ENCODE measurements around the gene IFT122. TPM values are rescaled to one million over a fixed set of nuclear protein-coding genes. Genes with fewer than 3 reads are reported as not detected.
"Not testable (repeated sequence)": the region's sequence is repeated elsewhere in the genome, so short reads cannot be mapped to it uniquely, and the experiment has no call there.

Gene IFT122
- total and polyA plus RNA-seq, 5 donors from 2014 or later, result 2.5 to 19.3 (median 4.6) TPM

DNA sequence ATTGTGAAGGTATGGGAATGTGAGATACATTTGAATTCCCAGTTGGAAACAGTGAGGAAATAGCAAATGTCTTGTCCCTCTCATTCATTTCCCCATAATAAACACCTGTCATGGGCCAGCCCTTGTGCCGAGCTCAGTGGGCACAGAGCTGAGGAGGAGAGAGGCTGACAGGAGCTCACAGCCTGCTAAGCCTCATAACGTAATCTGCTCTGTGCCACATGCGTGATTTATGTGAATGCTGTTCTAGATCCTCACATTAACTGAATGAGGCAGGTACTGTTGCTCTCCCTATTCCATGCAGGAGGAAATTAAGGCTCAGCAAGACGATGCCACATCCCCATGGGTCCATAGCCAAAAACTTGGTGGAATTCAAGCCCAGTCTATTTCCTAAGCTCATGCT lies 53.2 kb downstream of the IFT122 start:
- no peaks in the 10 kb centered on the region for H3K9me3 Mint-ChIP-seq
- H3K27me3 ChIP-seq (ENCODE audit: control insufficient read depth, insufficient read depth, low read length), result no peaks in the 10 kb centered on the region
- no peaks in the 10 kb centered on the region for H3K4me1 ChIP-seq (ENCODE audit: control insufficient read depth, insufficient read depth, low read length, poor library complexity, severe bottlenecking)
- H3K9me3 ChIP-seq (ENCODE audit: control insufficient read depth in 2 of 2, low read length in 2 of 2), result no peaks in the 10 kb centered on the region
- peaks cover 5% of the 10 kb centered on the region for H3K36me3 ChIP-seq (ENCODE audit: control insufficient read depth, insufficient read depth, low read length)
- peaks cover 38% of the 10 kb centered on the region for H3K36me3 Mint-ChIP-seq
- DNase-seq, result no peak
- no peak overlapping the region for H3K27ac ChIP-seq (ENCODE audit: insufficient read depth, low read length, poor library complexity, severe bottlenecking)
- H3K4me3 ChIP-seq (ENCODE audit: low read depth, low read length), result no peak overlapping the region
- H3K4me1 Mint-ChIP-seq, result no peaks in the 10 kb centered on the region
- H3K27ac Mint-ChIP-seq, result peak overlapping the region in 1 of 3 donors; percentile 57
- H3K4me3 Mint-ChIP-seq, result no peak overlapping the region
- no peaks in the 10 kb centered on the region for H3K27me3 Mint-ChIP-seq
- ATAC-seq (ENCODE audit: low read depth in 2 of 2), result no peak

GRCh38 chr3:129494499-129494898 lies 54.5 kb downstream of the IFT122 start:
- peak overlapping the region in 1 of 3 donors; percentile 36 for H3K27ac Mint-ChIP-seq
- not testable (repeated sequence) for H3K4me3 Mint-ChIP-seq; H3K4me3 ChIP-seq (ENCODE audit: low read depth, low read length); H3K27ac ChIP-seq (ENCODE audit: insufficient read depth, low read length, poor library complexity, severe bottlenecking); H3K36me3 ChIP-seq (ENCODE audit: control insufficient read depth, insufficient read depth, low read length); ATAC-seq (ENCODE audit: low read depth in 2 of 2); H3K9me3 Mint-ChIP-seq; H3K27me3 Mint-ChIP-seq; H3K4me1 Mint-ChIP-seq; H3K9me3 ChIP-seq (ENCODE audit: control insufficient read depth in 2 of 2, low read length in 2 of 2); H3K27me3 ChIP-seq (ENCODE audit: control insufficient read depth, insufficient read depth, low read length); H3K4me1 ChIP-seq (ENCODE audit: control insufficient read depth, insufficient read depth, low read length, poor library complexity, severe bottlenecking); DNase-seq
- peaks cover 33% of the 10 kb centered on the region for H3K36me3 Mint-ChIP-seq

DNA sequence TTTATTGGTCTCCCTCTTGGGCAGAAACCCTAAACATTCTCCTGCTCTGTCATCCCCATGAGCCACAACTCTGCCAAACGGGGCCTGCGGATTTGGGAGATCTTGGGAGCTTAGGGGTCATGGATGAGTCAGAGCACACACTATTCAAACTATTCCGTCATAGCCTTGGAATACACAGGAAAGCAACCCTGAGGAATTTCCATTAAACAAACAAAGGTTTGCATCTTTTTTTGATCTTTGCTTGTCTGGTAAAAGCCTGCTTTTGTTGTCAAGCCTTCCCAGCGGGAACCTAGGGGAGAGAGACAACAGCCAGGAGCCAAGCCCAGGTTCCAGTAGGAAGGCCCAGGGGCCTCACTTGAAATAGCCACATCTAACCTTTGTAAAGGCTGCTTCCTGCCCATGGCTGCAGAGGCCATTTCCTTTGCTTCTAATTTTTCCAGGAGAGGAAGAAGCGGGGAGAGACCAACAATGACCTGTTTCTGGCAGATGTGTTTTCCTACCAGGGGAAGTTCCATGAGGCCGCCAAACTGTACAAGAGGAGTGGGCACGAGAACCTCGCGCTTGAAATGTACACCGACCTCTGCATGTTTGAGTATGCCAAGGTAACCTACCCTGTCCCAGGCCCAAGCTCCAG lies 55.1 kb downstream of the IFT122 start:
- Mint-ChIP-seq H3K27ac (peak overlapping the region in 1 of 3 donors; percentile 36), H3K36me3 (peaks cover 33% of the 10 kb centered on the region)
- H3K36me3 ChIP-seq (ENCODE audit: control insufficient read depth, insufficient read depth, low read length); H3K4me1 ChIP-seq (ENCODE audit: control insufficient read depth, insufficient read depth, low read length, poor library complexity, severe bottlenecking); H3K9me3 ChIP-seq (ENCODE audit: control insufficient read depth in 2 of 2, low read length in 2 of 2); H3K9me3 Mint-ChIP-seq; H3K4me3 ChIP-seq (ENCODE audit: low read depth, low read length); H3K27me3 ChIP-seq (ENCODE audit: control insufficient read depth, insufficient read depth, low read length); H3K27ac ChIP-seq (ENCODE audit: insufficient read depth, low read length, poor library complexity, severe bottlenecking); H3K27me3 Mint-ChIP-seq; H3K4me3 Mint-ChIP-seq; DNase-seq; ATAC-seq (ENCODE audit: low read depth in 2 of 2); H3K4me1 Mint-ChIP-seq: not testable (repeated sequence)

DNA sequence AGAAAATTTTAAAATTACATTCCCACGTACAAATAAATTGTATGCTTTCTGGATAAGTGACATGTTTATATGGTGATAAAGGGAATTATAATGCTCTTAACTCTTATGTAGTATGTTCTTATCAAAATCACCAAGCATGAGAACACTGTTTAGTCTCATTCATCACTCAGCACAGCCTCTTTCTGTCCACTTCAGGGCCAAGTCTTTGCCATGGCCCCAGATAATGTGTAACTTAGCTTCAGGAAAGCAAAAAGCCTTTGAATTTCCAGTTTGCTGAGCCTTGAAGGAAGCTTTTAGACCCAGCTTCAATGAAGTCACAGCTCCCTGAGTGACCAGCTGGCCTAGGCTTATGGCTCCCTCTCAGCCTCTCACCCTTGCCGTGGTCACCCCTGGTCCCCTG lies 57.9 kb downstream of the IFT122 start:
- H3K4me3 ChIP-seq (ENCODE audit: low read depth, low read length); DNase-seq; H3K4me3 Mint-ChIP-seq; H3K9me3 ChIP-seq (ENCODE audit: control insufficient read depth in 2 of 2, low read length in 2 of 2); H3K36me3 ChIP-seq (ENCODE audit: control insufficient read depth, insufficient read depth, low read length); ATAC-seq (ENCODE audit: low read depth in 2 of 2); H3K27me3 ChIP-seq (ENCODE audit: control insufficient read depth, insufficient read depth, low read length); H3K4me1 Mint-ChIP-seq; H3K27me3 Mint-ChIP-seq; H3K27ac ChIP-seq (ENCODE audit: insufficient read depth, low read length, poor library complexity, severe bottlenecking); H3K4me1 ChIP-seq (ENCODE audit: control insufficient read depth, insufficient read depth, low read length, poor library complexity, severe bottlenecking); H3K9me3 Mint-ChIP-seq: not testable (repeated sequence)
- H3K27ac Mint-ChIP-seq, result peak overlapping the region in 1 of 3 donors; percentile 67
- peaks cover 41% of the 10 kb centered on the region for H3K36me3 Mint-ChIP-seq

DNA sequence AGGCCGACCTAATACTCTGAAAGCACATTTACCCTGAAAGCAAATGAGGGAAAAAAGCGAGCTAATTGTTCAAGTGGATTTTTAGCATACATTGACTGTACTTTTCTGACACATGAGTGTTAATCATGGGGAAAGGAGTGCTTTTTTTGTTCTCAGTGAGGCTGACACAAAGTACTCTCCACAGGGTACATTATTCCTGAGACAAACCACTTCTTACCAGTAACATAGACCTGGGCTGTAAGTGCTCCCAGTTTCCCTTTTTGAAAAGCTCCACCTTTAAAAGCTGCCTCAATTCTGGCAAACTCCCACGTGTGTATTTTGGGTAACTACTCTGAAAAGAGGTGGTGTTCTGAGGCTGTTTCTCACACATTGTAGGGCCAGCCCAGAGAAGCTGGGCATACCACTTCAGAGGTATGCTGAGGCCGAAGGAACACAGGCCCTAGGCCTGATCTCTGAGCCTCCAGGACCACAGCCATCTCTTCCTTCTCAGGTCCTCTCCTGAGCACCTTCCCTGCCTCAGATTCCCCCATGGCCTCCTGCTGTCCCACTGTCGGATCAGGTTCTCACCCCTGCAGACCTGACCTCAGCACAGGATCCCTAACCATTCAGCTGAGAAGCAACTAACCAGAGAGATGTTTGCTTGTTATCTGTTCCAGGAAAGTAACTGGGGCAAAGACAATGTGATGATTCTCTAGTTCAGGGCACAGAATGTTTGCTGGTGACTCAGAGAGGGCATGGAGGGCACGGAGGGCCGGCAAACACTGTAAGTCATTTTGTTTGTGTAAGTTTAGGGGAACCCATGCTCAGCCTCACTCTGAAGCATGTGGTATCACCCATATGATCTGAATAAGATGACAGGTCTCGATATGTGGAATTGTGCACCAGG lies 58.8 kb downstream of the IFT122 start:
- not testable (repeated sequence) for H3K27ac ChIP-seq (ENCODE audit: insufficient read depth, low read length, poor library complexity, severe bottlenecking); H3K27me3 Mint-ChIP-seq; H3K4me3 ChIP-seq (ENCODE audit: low read depth, low read length); H3K27me3 ChIP-seq (ENCODE audit: control insufficient read depth, insufficient read depth, low read length); H3K9me3 ChIP-seq (ENCODE audit: control insufficient read depth in 2 of 2, low read length in 2 of 2); DNase-seq; H3K4me1 ChIP-seq (ENCODE audit: control insufficient read depth, insufficient read depth, low read length, poor library complexity, severe bottlenecking); ATAC-seq (ENCODE audit: low read depth in 2 of 2); H3K4me3 Mint-ChIP-seq; H3K9me3 Mint-ChIP-seq; H3K4me1 Mint-ChIP-seq; H3K36me3 ChIP-seq (ENCODE audit: control insufficient read depth, insufficient read depth, low read length)
- Mint-ChIP-seq H3K36me3 (peaks cover 33% of the 10 kb centered on the region), H3K27ac (peak overlapping the region in 2 of 3 donors; percentile 8 to 62)

DNA sequence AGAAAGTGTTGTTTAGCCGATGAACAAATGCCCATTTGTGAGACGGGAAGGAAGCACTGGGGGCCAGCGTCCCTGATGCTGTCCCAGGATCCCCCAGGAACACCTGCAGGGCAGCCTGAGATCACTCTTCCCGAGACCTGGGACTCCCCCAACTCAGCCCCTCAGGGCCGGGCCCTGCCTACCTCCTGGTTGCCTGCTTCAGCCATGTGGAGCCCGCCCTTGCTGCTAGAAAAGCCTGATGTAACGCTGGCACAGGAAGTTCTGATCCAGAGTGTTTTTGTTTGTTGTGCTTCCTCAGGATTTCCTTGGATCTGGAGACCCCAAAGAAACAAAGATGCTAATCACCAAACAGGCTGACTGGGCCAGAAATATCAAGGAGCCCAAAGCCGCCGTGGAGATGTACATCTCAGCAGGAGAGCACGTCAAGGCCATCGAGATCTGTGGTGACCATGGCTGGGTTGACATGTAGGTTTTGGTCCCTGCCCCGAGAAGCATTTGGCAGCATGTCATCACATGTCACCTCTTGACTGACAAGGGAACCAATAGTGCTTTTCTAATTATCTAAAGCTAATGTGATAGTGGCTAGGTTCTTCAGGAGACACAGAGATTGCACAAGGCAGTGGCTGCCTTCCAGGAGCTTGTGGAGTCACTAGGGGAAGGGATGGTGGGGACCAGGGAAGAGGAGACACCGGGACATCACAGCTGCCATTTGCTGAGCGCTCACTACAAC lies 59.7 kb downstream of the IFT122 start:
- not testable (repeated sequence) for H3K27ac Mint-ChIP-seq; H3K4me1 Mint-ChIP-seq; H3K4me3 Mint-ChIP-seq; H3K27ac ChIP-seq (ENCODE audit: insufficient read depth, low read length, poor library complexity, severe bottlenecking); H3K27me3 ChIP-seq (ENCODE audit: control insufficient read depth, insufficient read depth, low read length); H3K9me3 Mint-ChIP-seq; H3K4me3 ChIP-seq (ENCODE audit: low read depth, low read length); ATAC-seq (ENCODE audit: low read depth in 2 of 2); H3K9me3 ChIP-seq (ENCODE audit: control insufficient read depth in 2 of 2, low read length in 2 of 2); DNase-seq; H3K27me3 Mint-ChIP-seq; H3K4me1 ChIP-seq (ENCODE audit: control insufficient read depth, insufficient read depth, low read length, poor library complexity, severe bottlenecking)
- peaks cover 29% of the 10 kb centered on the region for H3K36me3 Mint-ChIP-seq
- peaks cover 11% of the 10 kb centered on the region for H3K36me3 ChIP-seq (ENCODE audit: control insufficient read depth, insufficient read depth, low read length)

DNA sequence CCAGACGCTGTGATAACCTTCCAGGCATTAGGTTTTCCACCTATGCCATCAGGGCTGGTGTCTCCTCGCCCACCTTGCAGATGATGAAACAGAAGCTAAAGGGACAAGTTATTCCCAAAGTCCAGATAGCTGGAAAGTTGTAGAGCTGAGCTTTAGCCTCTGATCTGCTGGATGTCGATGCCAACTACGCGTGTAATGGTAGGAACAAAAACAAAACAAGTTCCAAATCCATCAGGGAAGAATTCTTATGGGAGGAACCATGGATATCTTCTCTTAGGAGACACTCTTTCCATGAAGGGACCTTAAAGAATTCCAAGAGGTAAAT lies 60.3 kb downstream of the IFT122 start:
- no peaks in the 10 kb centered on the region for H3K9me3 ChIP-seq (ENCODE audit: control insufficient read depth in 2 of 2, low read length in 2 of 2)
- Mint-ChIP-seq H3K9me3 (no peaks in the 10 kb centered on the region), H3K4me1 (no peaks in the 10 kb centered on the region), H3K27ac (no peak overlapping the region), H3K36me3 (peaks cover 34% of the 10 kb centered on the region), H3K4me3 (no peak overlapping the region), H3K27me3 (no peaks in the 10 kb centered on the region)
- no peaks in the 10 kb centered on the region for H3K4me1 ChIP-seq (ENCODE audit: control insufficient read depth, insufficient read depth, low read length, poor library complexity, severe bottlenecking)
- DNase-seq (no peak), ATAC-seq (ENCODE audit: low read depth in 2 of 2) (no peak)
- no peak overlapping the region for H3K27ac ChIP-seq (ENCODE audit: insufficient read depth, low read length, poor library complexity, severe bottlenecking)
- no peaks in the 10 kb centered on the region for H3K27me3 ChIP-seq (ENCODE audit: control insufficient read depth, insufficient read depth, low read length)
- H3K36me3 ChIP-seq (ENCODE audit: control insufficient read depth, insufficient read depth, low read length), result peaks cover 11% of the 10 kb centered on the region
- no peak overlapping the region for H3K4me3 ChIP-seq (ENCODE audit: low read depth, low read length)
